WTC11 (cell line): ENCODE data around the gene ZNF423. TPM values are rescaled to one million over a fixed set of nuclear protein-coding genes. Genes with fewer than 3 reads are reported as not detected.
"Not testable (repeated sequence)": the region's sequence is repeated elsewhere in the genome, so short reads cannot be mapped to it uniquely, and the experiment has no call there.

ENCODE experiments used
- ATAC-seq: fragments of 200-7000 bp; cut with Tn5 transposase; 2 replicates; pipeline ENCODE4 v1.10.0; 2021; ENCODE audit warnings: mild to moderate bottlenecking, moderate library complexity
- CTCF ChIA-PET: fragments of 300-600 bp; sonication (Branson Sonifier 250); formaldehyde crosslinking; loops from one replicate; lab custom pipeline; 2021; ENCODE audit warnings: antibody characterized with exemption; lab: Charles Lee
- POLR2A ChIA-PET: fragments of 350-600 bp; sonication (Branson Sonifier 250); formaldehyde crosslinking; loops from one replicate; lab custom pipeline; 2021; ENCODE audit warnings: antibody characterized with exemption; lab: Charles Lee
- DNase-seq: peaks from one replicate; pipeline ENCODE4 v3.0.0; 2021; ENCODE audit warnings: low spot score
- H3K27ac Mint-ChIP-seq: 2 replicates; pipeline ENCODE4 v1.8.0; 2021; ENCODE audit warnings: mixed read lengths
- H3K27me3 Mint-ChIP-seq: 2 replicates; pipeline ENCODE4 v1.8.0; 2021; ENCODE audit warnings: low read depth, mild to moderate bottlenecking, moderate library complexity, mixed read lengths
- H3K36me3 Mint-ChIP-seq: 2 replicates; pipeline ENCODE4 v1.8.0; 2021; ENCODE audit warnings: mixed read lengths
- H3K4me1 Mint-ChIP-seq: 2 replicates; pipeline ENCODE4 v1.8.0; 2022; ENCODE audit warnings: mixed read lengths
- H3K4me3 Mint-ChIP-seq: 2 replicates; pipeline ENCODE4 v1.8.0; 2021; ENCODE audit warnings: mild to moderate bottlenecking, moderate library complexity, mixed read lengths
- H3K9me3 Mint-ChIP-seq: 2 replicates; pipeline ENCODE4 v1.8.0; 2021; ENCODE audit warnings: mixed read lengths
- E2F5 ChIP-seq: sonication (generic); formaldehyde crosslinking; IDR thresholded peaks from 2 replicates; pipeline ENCODE4 v1.8.1; 2022; ENCODE audit warnings: mild to moderate bottlenecking, moderate library complexity, missing genetic modification reagents
- ESRRA ChIP-seq: sonication (generic); formaldehyde crosslinking; IDR thresholded peaks from 2 replicates; pipeline ENCODE4 v1.8.1; 2022; ENCODE audit warnings: mild to moderate bottlenecking, missing genetic modification reagents, borderline replicate concordance
- GABPB1 ChIP-seq: sonication (generic); formaldehyde crosslinking; IDR thresholded peaks from 2 replicates; pipeline ENCODE4 v1.8.1; 2023; ENCODE audit warnings: mild to moderate bottlenecking, missing genetic modification reagents
- GRHL2 ChIP-seq: fragments of 250-450 bp; sonication (Bioruptor Pico); IDR thresholded peaks from 2 replicates; pipeline ENCODE4 v1.8.0; 2022; ENCODE audit warnings: mild to moderate bottlenecking, moderate library complexity; ENCODE audit not compliant: insufficient replicate concordance, severe bottlenecking
- GTF2I ChIP-seq: fragments of 250-450 bp; sonication (Bioruptor Pico); conservative IDR thresholded peaks from 2 replicates; pipeline ENCODE4 v1.4.0; 2021; ENCODE audit warnings: mild to moderate bottlenecking
- MXD4 ChIP-seq: fragments of 250-450 bp; sonication (Bioruptor Pico); IDR thresholded peaks from 2 replicates; pipeline ENCODE4 v1.8.0; 2021; ENCODE audit warnings: mild to moderate bottlenecking, moderate library complexity, borderline replicate concordance
- NFATC4 ChIP-seq: fragments of 250-450 bp; sonication (Bioruptor Pico); IDR thresholded peaks from 2 replicates; pipeline ENCODE4 v1.9.0; 2021; ENCODE audit warnings: mild to moderate bottlenecking
- OVOL2 ChIP-seq: fragments of 250-450 bp; sonication (Bioruptor Pico); IDR thresholded peaks from 2 replicates; pipeline ENCODE4 v1.9.0; 2021; ENCODE audit warnings: mild to moderate bottlenecking, borderline replicate concordance
- SMAD3 ChIP-seq: sonication (generic); formaldehyde crosslinking; IDR thresholded peaks from 2 replicates; pipeline ENCODE4 v1.8.0; 2022; ENCODE audit warnings: missing genetic modification reagents, mild to moderate bottlenecking, borderline replicate concordance
- TP53 ChIP-seq: sonication (generic); formaldehyde crosslinking; IDR thresholded peaks from 2 replicates; pipeline ENCODE4 v1.8.1; 2023; ENCODE audit warnings: mild to moderate bottlenecking, missing genetic modification reagents
- USF1 ChIP-seq: sonication (generic); formaldehyde crosslinking; IDR thresholded peaks from 2 replicates; pipeline ENCODE4 v1.8.0; 2022; ENCODE audit warnings: mild to moderate bottlenecking, missing genetic modification reagents
- ZNF138 ChIP-seq: sonication (generic); formaldehyde crosslinking; conservative IDR thresholded peaks from 2 replicates; pipeline ENCODE4 v1.8.1; 2022; ENCODE audit warnings: mild to moderate bottlenecking, moderate library complexity, missing genetic modification reagents
- ZNF416 ChIP-seq: fragments of 250-450 bp; sonication (Bioruptor Pico); IDR thresholded peaks from 2 replicates; pipeline ENCODE4 v1.9.0; 2021; ENCODE audit warnings: mild to moderate bottlenecking, inconsistent platforms
- ZNF425 ChIP-seq: fragments of 250-450 bp; sonication (Bioruptor Pico); conservative IDR thresholded peaks from 2 replicates; pipeline ENCODE4 v1.9.0; 2021; ENCODE audit warnings: mild to moderate bottlenecking
- ZNF532 ChIP-seq: fragments of 250-450 bp; sonication (Bioruptor Pico); IDR thresholded peaks from 2 replicates; pipeline ENCODE4 v1.9.0; 2021; ENCODE audit warnings: mild to moderate bottlenecking, borderline replicate concordance
- ZNF671 ChIP-seq: fragments of 250-450 bp; sonication (Bioruptor Pico); IDR thresholded peaks from 2 replicates; pipeline ENCODE4 v1.8.0; 2021; ENCODE audit warnings: mild to moderate bottlenecking
- total RNA-seq: library from RNA; stranded (reverse); gene quantifications from 3 replicates; pipeline ENCODE4 v1.2.3, GENCODE V29; 2021
- TF ChIP-seq, protein P1 (sequence below): sonication (generic); formaldehyde crosslinking; IDR thresholded peaks from 2 replicates; pipeline ENCODE4 v1.8.1; 2022; ENCODE audit warnings: mild to moderate bottlenecking, missing genetic modification reagents, moderate library complexity, borderline replicate concordance
- TF ChIP-seq, protein P2 (sequence below): sonication (generic); formaldehyde crosslinking; conservative IDR thresholded peaks from 2 replicates; pipeline ENCODE4 v1.8.1; 2023; ENCODE audit warnings: mild to moderate bottlenecking, low read depth, missing genetic modification reagents, moderate library complexity
- TF ChIP-seq, protein P3 (sequence below): fragments of 250-450 bp; sonication (Bioruptor Pico); IDR thresholded peaks from 2 replicates; pipeline ENCODE4 v2.1.2; 2022; ENCODE audit warnings: mild to moderate bottlenecking, moderate library complexity
- TF ChIP-seq, protein P4 (sequence below): fragments of 200-600 bp; IDR thresholded peaks from 2 replicates; pipeline ENCODE4 v1.8.0; 2022; ENCODE audit warnings: antibody characterized with exemption

The ZNF423 gene
- total RNA-seq, 1 experiment from 2014 or later = 38.8 TPM

DNA sequence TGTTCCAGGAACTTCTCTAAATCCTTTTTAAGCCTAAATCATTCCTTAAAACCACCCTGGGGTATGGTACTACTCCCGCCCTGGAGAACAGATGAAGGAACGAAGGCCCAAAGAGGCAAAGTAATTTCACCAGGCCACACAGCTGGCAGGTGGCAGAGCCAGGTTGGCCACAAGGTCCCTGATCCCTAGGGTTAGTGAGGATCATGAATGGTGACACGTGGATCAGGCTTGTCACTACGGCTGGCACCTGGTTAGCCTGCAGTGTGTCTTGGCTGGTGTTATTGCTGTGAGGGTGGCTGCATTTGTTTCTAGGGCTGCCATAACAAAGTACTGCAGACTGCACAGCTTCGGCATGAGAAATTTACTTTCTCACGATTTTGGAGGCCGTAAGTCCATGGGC lies 26.0 kb upstream of the ZNF423 start:
- POLR2A ChIA-PET = no interaction called here
- Mint-ChIP-seq H3K36me3 (no peaks in the 10 kb centered on the region), H3K27me3 (no peaks in the 10 kb centered on the region), H3K4me1 (peaks cover 12% of the 10 kb centered on the region), H3K27ac (no peak overlapping the region)
- DNase-seq = no peak
- TF ChIP-seq, protein P1, sequence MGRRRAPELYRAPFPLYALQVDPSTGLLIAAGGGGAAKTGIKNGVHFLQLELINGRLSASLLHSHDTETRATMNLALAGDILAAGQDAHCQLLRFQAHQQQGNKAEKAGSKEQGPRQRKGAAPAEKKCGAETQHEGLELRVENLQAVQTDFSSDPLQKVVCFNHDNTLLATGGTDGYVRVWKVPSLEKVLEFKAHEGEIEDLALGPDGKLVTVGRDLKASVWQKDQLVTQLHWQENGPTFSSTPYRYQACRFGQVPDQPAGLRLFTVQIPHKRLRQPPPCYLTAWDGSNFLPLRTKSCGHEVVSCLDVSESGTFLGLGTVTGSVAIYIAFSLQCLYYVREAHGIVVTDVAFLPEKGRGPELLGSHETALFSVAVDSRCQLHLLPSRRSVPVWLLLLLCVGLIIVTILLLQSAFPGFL (CRISPR knock-in tag) = no peak
- TF ChIP-seq GRHL2 (no peak), MXD4 (no peak), SMAD3 (CRISPR knock-in tag) (no peak), TP53 (CRISPR knock-in tag) (no peak), OVOL2 (CRISPR knock-in tag) (no peak), ZNF416 (CRISPR knock-in tag) (no peak), ZNF425 (CRISPR knock-in tag) (no peak), E2F5 (no peak), ZNF138 (no peak), NFATC4 (CRISPR knock-in tag) (no peak), USF1 (CRISPR knock-in tag) (no peak), GTF2I (CRISPR knock-in tag) (no peak), ESRRA (no peak), GABPB1 (CRISPR knock-in tag) (no peak), ZNF532 (CRISPR knock-in tag) (no peak), ZNF671 (CRISPR knock-in tag) (no peak)
- TF ChIP-seq, protein P2, sequence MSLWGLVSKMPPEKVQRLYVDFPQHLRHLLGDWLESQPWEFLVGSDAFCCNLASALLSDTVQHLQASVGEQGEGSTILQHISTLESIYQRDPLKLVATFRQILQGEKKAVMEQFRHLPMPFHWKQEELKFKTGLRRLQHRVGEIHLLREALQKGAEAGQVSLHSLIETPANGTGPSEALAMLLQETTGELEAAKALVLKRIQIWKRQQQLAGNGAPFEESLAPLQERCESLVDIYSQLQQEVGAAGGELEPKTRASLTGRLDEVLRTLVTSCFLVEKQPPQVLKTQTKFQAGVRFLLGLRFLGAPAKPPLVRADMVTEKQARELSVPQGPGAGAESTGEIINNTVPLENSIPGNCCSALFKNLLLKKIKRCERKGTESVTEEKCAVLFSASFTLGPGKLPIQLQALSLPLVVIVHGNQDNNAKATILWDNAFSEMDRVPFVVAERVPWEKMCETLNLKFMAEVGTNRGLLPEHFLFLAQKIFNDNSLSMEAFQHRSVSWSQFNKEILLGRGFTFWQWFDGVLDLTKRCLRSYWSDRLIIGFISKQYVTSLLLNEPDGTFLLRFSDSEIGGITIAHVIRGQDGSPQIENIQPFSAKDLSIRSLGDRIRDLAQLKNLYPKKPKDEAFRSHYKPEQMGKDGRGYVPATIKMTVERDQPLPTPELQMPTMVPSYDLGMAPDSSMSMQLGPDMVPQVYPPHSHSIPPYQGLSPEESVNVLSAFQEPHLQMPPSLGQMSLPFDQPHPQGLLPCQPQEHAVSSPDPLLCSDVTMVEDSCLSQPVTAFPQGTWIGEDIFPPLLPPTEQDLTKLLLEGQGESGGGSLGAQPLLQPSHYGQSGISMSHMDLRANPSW (CRISPR knock-in tag) = no peak
- TF ChIP-seq, protein P3, sequence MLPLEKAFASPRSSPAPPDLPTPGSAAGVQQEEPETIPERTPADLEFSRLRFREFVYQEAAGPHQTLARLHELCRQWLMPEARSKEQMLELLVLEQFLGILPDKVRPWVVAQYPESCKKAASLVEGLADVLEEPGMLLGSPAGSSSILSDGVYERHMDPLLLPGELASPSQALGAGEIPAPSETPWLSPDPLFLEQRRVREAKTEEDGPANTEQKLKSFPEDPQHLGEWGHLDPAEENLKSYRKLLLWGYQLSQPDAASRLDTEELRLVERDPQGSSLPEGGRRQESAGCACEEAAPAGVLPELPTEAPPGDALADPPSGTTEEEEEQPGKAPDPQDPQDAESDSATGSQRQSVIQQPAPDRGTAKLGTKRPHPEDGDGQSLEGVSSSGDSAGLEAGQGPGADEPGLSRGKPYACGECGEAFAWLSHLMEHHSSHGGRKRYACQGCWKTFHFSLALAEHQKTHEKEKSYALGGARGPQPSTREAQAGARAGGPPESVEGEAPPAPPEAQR (CRISPR knock-in tag) = no peak
- TF ChIP-seq, protein P4, sequence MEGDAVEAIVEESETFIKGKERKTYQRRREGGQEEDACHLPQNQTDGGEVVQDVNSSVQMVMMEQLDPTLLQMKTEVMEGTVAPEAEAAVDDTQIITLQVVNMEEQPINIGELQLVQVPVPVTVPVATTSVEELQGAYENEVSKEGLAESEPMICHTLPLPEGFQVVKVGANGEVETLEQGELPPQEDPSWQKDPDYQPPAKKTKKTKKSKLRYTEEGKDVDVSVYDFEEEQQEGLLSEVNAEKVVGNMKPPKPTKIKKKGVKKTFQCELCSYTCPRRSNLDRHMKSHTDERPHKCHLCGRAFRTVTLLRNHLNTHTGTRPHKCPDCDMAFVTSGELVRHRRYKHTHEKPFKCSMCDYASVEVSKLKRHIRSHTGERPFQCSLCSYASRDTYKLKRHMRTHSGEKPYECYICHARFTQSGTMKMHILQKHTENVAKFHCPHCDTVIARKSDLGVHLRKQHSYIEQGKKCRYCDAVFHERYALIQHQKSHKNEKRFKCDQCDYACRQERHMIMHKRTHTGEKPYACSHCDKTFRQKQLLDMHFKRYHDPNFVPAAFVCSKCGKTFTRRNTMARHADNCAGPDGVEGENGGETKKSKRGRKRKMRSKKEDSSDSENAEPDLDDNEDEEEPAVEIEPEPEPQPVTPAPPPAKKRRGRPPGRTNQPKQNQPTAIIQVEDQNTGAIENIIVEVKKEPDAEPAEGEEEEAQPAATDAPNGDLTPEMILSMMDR = no peak
- TF ChIP-seq, all 79 proteins: peak for 0
- Mint-ChIP-seq H3K9me3 (no peaks in the 10 kb centered on the region), H3K4me3 (no peak overlapping the region)
- no peak for ATAC-seq
- CTCF ChIA-PET = interaction anchor here (1.7 to 5.5 kb wide), 3 partner anchors 9 to 177 kb away, joined by 4 to 27 read pairs (median 11); no protein-coding TSS in a partner anchor

DNA sequence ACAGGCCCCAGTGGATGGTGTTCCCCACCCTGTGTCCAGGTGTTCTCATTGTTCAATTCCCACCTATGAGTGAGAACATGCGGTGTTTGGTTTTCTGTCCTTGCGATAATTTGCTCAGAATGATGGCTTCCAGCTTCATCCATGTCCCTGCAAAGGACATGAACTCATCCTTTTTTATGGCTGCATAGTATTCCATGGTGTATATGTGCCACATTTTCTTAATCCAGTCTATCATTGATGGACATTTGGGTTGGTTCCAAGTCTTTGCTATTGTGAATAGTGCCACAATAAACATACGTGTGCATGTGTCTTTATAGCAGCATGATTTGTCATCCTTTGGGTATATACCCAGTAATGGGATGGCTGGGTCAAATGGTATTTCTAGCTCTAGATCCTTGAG lies 22.6 kb upstream of the ZNF423 start:
- H3K9me3 Mint-ChIP-seq, DNase-seq, H3K36me3 Mint-ChIP-seq, POLR2A ChIA-PET, H3K4me3 Mint-ChIP-seq, H3K4me1 Mint-ChIP-seq, H3K27me3 Mint-ChIP-seq, H3K27ac Mint-ChIP-seq, ATAC-seq: not testable (repeated sequence)
- CTCF ChIA-PET = interaction anchor here (9.3 kb wide), 1 partner anchor 17 kb away, joined by 199 read pairs; the partner anchor contains the start of gene ZNF423
